Tibial nerve (tissue), 4 donors: Measurements from ENCODE around the gene KRT80. TPM values are rescaled to one million over a fixed set of nuclear protein-coding genes. Genes with fewer than 3 reads are reported as not detected.

Experiments used
- DNase-seq, 2 donors: peaks; one replicate each; pipeline ENCODE4 v3.0.0-alpha.2; 2019; ENCODE audit warnings: low spot score in 2 of 2
- H3K27ac ChIP-seq, 4 donors: fragments of 200-600 bp; sonication (generic) in 3 of 4; one replicate each; pipeline ENCODE4 v1.5.1; 2017 to 2019; ENCODE audit warnings: mild to moderate bottlenecking in 1 of 4
- H3K27me3 ChIP-seq, 2 donors: fragments of 200-600 bp; sonication (generic) in 1 of 2; one replicate each; pipeline versions ENCODE4 v1.5.1 to v1.6.0; 2017 to 2019
- H3K36me3 ChIP-seq, 3 donors: fragments of 200-600 bp; sonication (generic); one replicate each; pipeline ENCODE4 v1.5.1; 2018 to 2019
- H3K4me1 ChIP-seq, 4 donors: fragments of 200-600 bp; sonication (generic) in 3 of 4; one replicate each; pipeline ENCODE4 v1.5.1; 2017 to 2019
- H3K4me3 ChIP-seq, 4 donors: fragments of 200-600 bp; sonication (generic) in 3 of 4; one replicate each; pipeline ENCODE4 v1.5.1; 2017 to 2019; ENCODE audit warnings: mild to moderate bottlenecking in 1 of 4, moderate library complexity in 1 of 4
- H3K9me3 ChIP-seq, 4 donors: fragments of 200-600 bp; sonication (generic) in 3 of 4; one replicate each; pipeline ENCODE4 v1.5.1; 2017 to 2019
- EP300 ChIP-seq, 2 donors: sonication (generic); formaldehyde crosslinking; IDR thresholded peaks; one replicate each; pipeline ENCODE4 v1.6.1; 2017; ENCODE audit warnings: antibody characterized with exemption in 2 of 2, mild to moderate bottlenecking in 1 of 2
- POLR2A ChIP-seq, 2 donors: fragments of 450-650 bp; IDR thresholded peaks; one replicate each; pipeline ENCODE4 v1.6.1; 2017; ENCODE audit warnings: antibody characterized with exemption in 2 of 2, mild to moderate bottlenecking in 2 of 2, moderate library complexity in 2 of 2
- WGBS, 2 donors: methylation state at CpG; one replicate each; pipeline ENCODE4 v1.1.5; 2018; 5-methylcytosine and 5-hydroxymethylcytosine counted together
- total RNA-seq, 4 donors: library from RNA; depleted of rRNA; stranded (reverse); fragments of >200 nt; gene quantifications; one replicate each; pipeline ENCODE4 v1.1.0, GENCODE V29; 2016
- TF ChIP-seq, protein P1 (sequence below), 5 experiments: fragments of 200-600 bp in 3 of 5; fragments of 450-650 bp in 2 of 5; sonication (generic) in 3 of 5; IDR thresholded peaks; one replicate each; pipeline ENCODE4 v1.5.1; 2016 to 2019; ENCODE audit warnings: antibody characterized with exemption in 5 of 5, mild to moderate bottlenecking in 3 of 5, moderate library complexity in 2 of 5

KRT80 gene
- total RNA-seq, 4 donors from 2014 or later = not detected

DNA sequence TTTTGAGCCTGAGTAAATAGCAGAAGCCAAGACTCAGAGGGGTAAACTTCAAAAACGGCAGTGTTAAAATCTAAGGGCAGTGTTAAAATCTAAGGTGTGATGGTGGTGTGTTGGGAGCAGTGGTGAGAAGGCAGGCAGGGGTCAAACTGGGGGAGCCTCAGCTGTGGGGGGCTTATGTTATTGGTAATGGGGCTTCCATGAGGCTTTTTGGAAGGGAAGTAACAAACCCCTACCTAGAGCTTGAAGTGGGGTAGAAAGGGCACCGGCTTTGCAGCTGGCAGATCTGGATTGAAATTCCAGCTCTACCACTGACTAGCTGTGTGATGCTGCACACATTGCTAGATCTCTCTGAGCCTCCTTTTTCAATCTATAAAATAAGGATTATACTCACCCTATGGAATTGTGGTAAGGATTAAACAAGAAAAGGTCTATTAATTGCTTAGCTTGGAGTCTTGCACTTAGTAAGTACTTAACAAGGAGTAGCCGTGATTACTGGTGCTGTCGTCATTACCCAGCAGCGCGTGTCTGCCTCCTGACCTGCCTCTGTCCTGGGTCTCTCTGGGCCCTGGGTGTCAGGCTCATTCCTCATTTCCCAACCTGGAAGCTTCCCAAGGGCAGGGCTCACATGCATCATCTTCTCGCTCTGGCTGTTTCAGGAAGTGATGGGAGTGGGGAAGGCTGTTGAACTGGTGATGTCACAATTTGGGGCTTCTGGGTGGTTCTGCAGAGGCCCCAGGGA is 18.5 kb upstream of the KRT80 start:
- H3K27me3 ChIP-seq = peaks cover 0 to 4% of the 10 kb centered on the region in 2 donors
- no peaks in the 10 kb centered on the region for H3K36me3 ChIP-seq
- H3K4me1 ChIP-seq = peaks cover 0 to 5% (median 0%) of the 10 kb centered on the region in 4 donors
- no peak overlapping the region for H3K4me3 ChIP-seq
- peak; percentile 21 to 62 for DNase-seq
- H3K9me3 ChIP-seq = no peaks in the 10 kb centered on the region
- WGBS, 2 donors = 77 to 78% methylated on average over 7 of the region's 7 CpGs
- no peak overlapping the region for H3K27ac ChIP-seq
- TF ChIP-seq EP300 (IDR thresholded peaks at IDR 0.05) (peak in 1 of 2 donors; percentile 52), POLR2A (IDR thresholded peaks at IDR 0.05) (no peak)
- TF ChIP-seq, protein P1, sequence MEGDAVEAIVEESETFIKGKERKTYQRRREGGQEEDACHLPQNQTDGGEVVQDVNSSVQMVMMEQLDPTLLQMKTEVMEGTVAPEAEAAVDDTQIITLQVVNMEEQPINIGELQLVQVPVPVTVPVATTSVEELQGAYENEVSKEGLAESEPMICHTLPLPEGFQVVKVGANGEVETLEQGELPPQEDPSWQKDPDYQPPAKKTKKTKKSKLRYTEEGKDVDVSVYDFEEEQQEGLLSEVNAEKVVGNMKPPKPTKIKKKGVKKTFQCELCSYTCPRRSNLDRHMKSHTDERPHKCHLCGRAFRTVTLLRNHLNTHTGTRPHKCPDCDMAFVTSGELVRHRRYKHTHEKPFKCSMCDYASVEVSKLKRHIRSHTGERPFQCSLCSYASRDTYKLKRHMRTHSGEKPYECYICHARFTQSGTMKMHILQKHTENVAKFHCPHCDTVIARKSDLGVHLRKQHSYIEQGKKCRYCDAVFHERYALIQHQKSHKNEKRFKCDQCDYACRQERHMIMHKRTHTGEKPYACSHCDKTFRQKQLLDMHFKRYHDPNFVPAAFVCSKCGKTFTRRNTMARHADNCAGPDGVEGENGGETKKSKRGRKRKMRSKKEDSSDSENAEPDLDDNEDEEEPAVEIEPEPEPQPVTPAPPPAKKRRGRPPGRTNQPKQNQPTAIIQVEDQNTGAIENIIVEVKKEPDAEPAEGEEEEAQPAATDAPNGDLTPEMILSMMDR (IDR thresholded peaks at IDR 0.05) = no peak

DNA sequence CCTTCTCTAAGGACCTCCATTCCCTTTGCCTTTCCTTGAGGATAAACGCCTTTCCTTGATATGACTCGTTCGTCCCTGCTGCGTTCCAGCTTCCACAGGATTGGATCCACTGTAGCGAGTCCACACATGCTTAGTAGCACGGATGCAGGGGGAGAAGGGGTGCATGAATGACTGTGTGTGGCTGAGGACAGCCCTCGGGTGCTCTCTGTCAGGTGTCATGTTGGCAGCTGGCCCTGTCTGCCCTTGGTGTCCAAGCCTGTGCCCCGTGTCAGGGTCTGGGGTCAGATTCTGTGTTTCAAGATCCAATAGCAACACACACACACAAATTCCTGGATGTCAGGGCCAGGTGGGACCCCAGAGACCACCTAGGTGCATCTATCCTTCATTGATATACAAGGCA is 17.5 kb upstream of the KRT80 start:
- peaks cover 0 to 5% (median 0%) of the 10 kb centered on the region in 4 donors for H3K4me1 ChIP-seq
- TF ChIP-seq POLR2A (IDR thresholded peaks at IDR 0.05) (no peak), EP300 (IDR thresholded peaks at IDR 0.05) (no peak)
- TF ChIP-seq, protein P1 (IDR thresholded peaks at IDR 0.05) = no peak
- WGBS, 2 donors = 68 to 71% methylated on average over 8 of the region's 8 CpGs
- peaks cover 0 to 4% of the 10 kb centered on the region in 2 donors for H3K27me3 ChIP-seq
- H3K27ac ChIP-seq = no peak overlapping the region
- H3K9me3 ChIP-seq = no peaks in the 10 kb centered on the region
- peak in 1 of 2 donors; percentile 1 for DNase-seq
- no peaks in the 10 kb centered on the region for H3K36me3 ChIP-seq
- H3K4me3 ChIP-seq = no peak overlapping the region

DNA sequence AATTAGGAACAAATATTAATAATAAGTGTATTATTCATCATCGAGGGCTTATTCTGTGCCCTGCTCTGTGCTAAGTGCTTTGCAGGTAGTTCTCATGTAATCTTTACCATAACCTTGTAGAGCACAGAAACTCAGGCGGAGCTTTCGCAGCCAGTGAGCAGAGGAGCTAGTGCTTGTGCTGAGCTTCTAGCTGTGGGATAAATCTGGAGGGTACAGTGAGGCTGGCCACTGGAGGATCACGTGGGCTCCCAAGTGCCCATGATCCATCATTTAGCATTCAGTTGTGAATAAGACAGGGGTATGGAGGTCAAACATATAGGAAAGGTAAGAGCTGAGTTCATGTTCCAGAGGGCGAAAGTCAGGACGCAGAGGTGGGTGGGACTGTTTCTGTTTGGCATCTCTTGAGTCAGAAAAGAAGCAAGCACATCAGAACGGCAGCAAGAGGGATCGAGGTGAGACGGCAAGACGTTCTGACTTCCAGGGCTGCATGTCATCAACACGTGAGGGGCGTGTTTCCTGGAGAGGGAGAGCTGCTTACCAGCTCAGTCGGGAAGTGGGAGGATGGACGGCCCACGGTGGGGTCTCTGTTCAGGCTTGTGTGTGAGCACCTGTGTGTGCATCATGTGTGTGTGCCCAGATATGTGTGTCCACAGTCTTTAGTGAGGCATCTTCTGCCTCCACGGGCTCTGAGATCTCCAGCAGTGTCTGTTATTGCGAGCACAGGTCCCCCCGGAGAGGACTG is 16.8 kb upstream of the KRT80 start:
- DNase-seq = no peak
- 68 to 74% methylated on average over 18 of the region's 18 CpGs for WGBS, 2 donors
- TF ChIP-seq, protein P1 (IDR thresholded peaks at IDR 0.05) = no peak
- TF ChIP-seq POLR2A (IDR thresholded peaks at IDR 0.05) (no peak), EP300 (IDR thresholded peaks at IDR 0.05) (no peak)
- Histone ChIP-seq H3K4me3 (no peak overlapping the region), H3K27me3 (peaks cover 0 to 4% of the 10 kb centered on the region in 2 donors), H3K36me3 (no peaks in the 10 kb centered on the region), H3K27ac (no peak overlapping the region), H3K9me3 (no peaks in the 10 kb centered on the region), H3K4me1 (peaks cover 0 to 10% (median 1%) of the 10 kb centered on the region in 4 donors)

DNA sequence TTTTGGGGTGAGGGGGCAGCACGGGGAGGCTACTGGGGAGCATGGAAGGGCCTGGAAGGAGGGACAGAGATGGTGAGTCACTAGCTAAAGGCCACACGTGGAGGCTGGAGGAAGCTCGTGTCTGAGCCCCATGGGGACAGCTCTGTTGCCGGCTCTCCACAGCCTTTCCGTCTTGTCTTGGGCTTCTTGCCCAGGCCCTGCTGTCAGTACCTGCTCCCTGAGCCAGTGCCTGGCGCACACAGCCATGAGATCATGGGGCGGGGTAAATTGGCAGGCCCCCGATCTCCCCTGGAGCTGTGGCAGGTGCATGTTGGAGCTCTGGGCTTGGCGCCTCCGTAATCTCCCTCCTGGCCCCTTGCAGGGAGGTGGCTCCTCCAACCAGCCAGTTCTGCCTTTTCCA is 16.1 kb upstream of the KRT80 start:
- TF ChIP-seq, protein P1 (IDR thresholded peaks at IDR 0.05) = no peak
- TF ChIP-seq EP300 (IDR thresholded peaks at IDR 0.05) (no peak), POLR2A (IDR thresholded peaks at IDR 0.05) (no peak)
- peak; percentile 31 to 41 for DNase-seq
- Histone ChIP-seq H3K9me3 (no peaks in the 10 kb centered on the region), H3K27ac (no peak overlapping the region), H3K36me3 (no peaks in the 10 kb centered on the region), H3K4me3 (no peak overlapping the region), H3K27me3 (peaks cover 0 to 4% of the 10 kb centered on the region in 2 donors), H3K4me1 (peaks cover 0 to 17% (median 4%) of the 10 kb centered on the region in 4 donors)
- WGBS, 2 donors = 38 to 42% methylated on average over 10 of the region's 10 CpGs

DNA sequence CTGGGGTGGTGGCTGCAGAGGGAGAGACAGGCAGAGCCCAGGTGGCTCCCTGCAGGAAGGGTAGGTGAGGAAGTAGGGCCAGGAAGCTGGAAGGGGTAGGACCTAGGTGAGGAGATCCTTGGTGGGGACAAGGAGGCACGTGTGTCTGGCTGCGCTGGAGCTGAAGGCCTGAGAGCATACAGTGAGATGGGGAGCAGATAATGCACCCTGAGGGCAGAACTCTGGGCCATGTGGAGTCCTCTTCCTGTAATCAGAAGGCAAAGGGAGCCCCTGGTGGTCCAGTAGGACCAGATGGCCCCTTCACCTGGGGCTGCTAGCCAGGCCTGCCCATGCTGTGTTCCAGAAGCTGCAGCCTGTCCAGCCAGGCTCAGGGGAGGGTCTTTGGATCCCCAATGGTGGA is 15.3 kb upstream of the KRT80 start:
- H3K27me3 ChIP-seq = peaks cover 0 to 7% of the 10 kb centered on the region in 2 donors
- H3K36me3 ChIP-seq = no peaks in the 10 kb centered on the region
- H3K4me1 ChIP-seq = peaks cover 0 to 25% (median 11%) of the 10 kb centered on the region in 4 donors
- DNase-seq = no peak
- H3K4me3 ChIP-seq = no peak overlapping the region
- no peak overlapping the region for H3K27ac ChIP-seq
- no peaks in the 10 kb centered on the region for H3K9me3 ChIP-seq
- 88 to 94% methylated on average over 2 of the region's 2 CpGs for WGBS, 2 donors
- TF ChIP-seq POLR2A (IDR thresholded peaks at IDR 0.05) (no peak), EP300 (IDR thresholded peaks at IDR 0.05) (no peak)
- TF ChIP-seq, protein P1 (IDR thresholded peaks at IDR 0.05) = no peak
